GM19438 (cell line): ENCODE data around the gene ZMPSTE24.

Experiments
- ATAC-seq: cut with Tn5 transposase; IDR thresholded peaks from one replicate; pipeline ENCODE4 v1.9.1; 2021; ENCODE audit warnings: low read depth; ENCODE audit not compliant: unreplicated experiment

Gene ZMPSTE24

GRCh38 chr1:40257313-40257687, 736 bp upstream of the ZMPSTE24 start:
- peak; percentile 17 for ATAC-seq

GRCh38 chr1:40258445-40258769, 371 bp downstream of the ZMPSTE24 start:
- ATAC-seq, result no peak

GRCh38 chr1:40264354-40264781, 6.3 kb downstream of the ZMPSTE24 start:
- ATAC-seq, result no peak

GRCh38 chr1:40265298-40265697, 7.3 kb downstream of the ZMPSTE24 start:
- no peak for ATAC-seq

- ATAC-seq, result no peak
Observed at GRCh38 chr1:40265919-40266318, 7.9 kb downstream of the ZMPSTE24 start.

- no peak for ATAC-seq
Observed at GRCh38 chr1:40266786-40267535, 8.9 kb downstream of the ZMPSTE24 start.

- ATAC-seq, result no peak
Observed at GRCh38 chr1:40267767-40268187, 9.7 kb downstream of the ZMPSTE24 start.

- no peak for ATAC-seq
Observed at GRCh38 chr1:40268211-40268610, 10.2 kb downstream of the ZMPSTE24 start.

GRCh38 chr1:40270152-40270834, 12.3 kb downstream of the ZMPSTE24 start:
- ATAC-seq, result no peak

- no peak for ATAC-seq
Observed at GRCh38 chr1:40272653-40273213, 14.7 kb downstream of the ZMPSTE24 start.

GRCh38 chr1:40273547-40274166, 15.6 kb downstream of the ZMPSTE24 start:
- ATAC-seq, result no peak

GRCh38 chr1:40274331-40274730, 16.3 kb downstream of the ZMPSTE24 start:
- no peak for ATAC-seq

GRCh38 chr1:40276122-40276521, 18.1 kb downstream of the ZMPSTE24 start:
- no peak for ATAC-seq

- ATAC-seq, result no peak
Observed at GRCh38 chr1:40281853-40282252, 23.8 kb downstream of the ZMPSTE24 start.

GRCh38 chr1:40291293-40291692, 33.3 kb downstream of the ZMPSTE24 start:
- ATAC-seq, result no peak

GRCh38 chr1:40299366-40300248, 41.6 kb downstream of the ZMPSTE24 start:
- ATAC-seq, result no peak

GRCh38 chr1:40300249-40300567, 42.2 kb downstream of the ZMPSTE24 start:
- no peak for ATAC-seq

GRCh38 chr1:40300651-40301050, 42.6 kb downstream of the ZMPSTE24 start:
- no peak for ATAC-seq

GRCh38 chr1:40301066-40301465, 43.0 kb downstream of the ZMPSTE24 start:
- no peak for ATAC-seq

- ATAC-seq, result no peak
Observed at GRCh38 chr1:40301541-40302299, 43.7 kb downstream of the ZMPSTE24 start.
